Erythroblast (primary cell): ENCODE measurements around the gene ADARB1.

Experiments
- GATA1 ChIP-seq: IDR thresholded peaks from 2 replicates; pipeline ENCODE4 v1.6.1; 2011; ENCODE audit warnings: low read depth, mild to moderate bottlenecking, control low read depth, low read length, moderate library complexity
- POLR2A ChIP-seq: IDR thresholded peaks from 2 replicates; pipeline ENCODE4 v1.6.1; 2011; ENCODE audit warnings: mild to moderate bottlenecking, low read length

GRCh38 chr21:45153358-45154318 is 79.3 kb downstream of the ADARB1 start:
- TF ChIP-seq POLR2A (no peak), GATA1 (no peak)
